Measurements from ENCODE around the gene KCNJ11.
A peak's percentile ranks its signal among the peaks of the same experiment; 100 is the strongest.

KCNJ11 gene

DNA sequence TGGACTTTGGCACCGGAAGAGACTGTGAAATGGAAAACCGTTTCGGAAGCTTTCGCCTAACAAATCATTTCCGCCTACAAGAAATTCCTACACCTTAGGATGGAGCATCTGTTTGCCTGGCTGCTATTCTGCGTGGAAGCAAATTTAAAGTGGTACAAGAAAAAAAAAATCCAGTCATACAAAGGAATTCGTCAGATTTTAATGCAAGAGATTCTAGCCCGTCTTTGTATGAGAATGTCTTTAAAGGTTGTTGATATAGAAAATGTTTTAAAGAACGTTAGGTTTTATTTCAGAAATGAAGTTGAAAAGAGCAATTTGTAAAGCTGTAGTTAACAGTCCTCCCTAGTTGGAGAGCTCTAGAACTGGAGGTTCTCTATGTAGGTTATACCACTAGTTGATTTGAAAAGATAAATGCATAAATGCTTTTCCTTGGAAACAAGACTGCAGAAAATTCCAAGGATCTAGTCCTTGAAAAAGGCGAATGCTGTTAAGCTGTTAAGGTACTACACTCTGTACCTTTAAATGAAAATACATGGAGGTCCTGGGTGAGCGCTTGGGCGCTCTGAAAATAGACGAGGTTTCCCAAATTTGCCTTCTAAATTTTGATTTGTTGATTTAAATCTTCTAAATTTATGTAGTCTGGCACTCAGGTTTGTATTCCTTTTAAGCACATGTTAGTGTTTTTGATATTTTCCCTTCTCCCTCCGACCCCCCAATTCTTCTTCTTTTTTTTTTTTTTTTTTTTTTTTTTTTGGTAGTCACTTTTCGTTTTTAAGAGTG is 34.4 kb downstream of the KCNJ11 start:
- in situ Hi-C loops (cut with MboI; ENCODE audit: low pct_unique_long_range_greater_than_20kb, low sequenced_read_pairs, unreplicated experiment) = no loop called here
- TF ChIP-seq, protein P1, sequence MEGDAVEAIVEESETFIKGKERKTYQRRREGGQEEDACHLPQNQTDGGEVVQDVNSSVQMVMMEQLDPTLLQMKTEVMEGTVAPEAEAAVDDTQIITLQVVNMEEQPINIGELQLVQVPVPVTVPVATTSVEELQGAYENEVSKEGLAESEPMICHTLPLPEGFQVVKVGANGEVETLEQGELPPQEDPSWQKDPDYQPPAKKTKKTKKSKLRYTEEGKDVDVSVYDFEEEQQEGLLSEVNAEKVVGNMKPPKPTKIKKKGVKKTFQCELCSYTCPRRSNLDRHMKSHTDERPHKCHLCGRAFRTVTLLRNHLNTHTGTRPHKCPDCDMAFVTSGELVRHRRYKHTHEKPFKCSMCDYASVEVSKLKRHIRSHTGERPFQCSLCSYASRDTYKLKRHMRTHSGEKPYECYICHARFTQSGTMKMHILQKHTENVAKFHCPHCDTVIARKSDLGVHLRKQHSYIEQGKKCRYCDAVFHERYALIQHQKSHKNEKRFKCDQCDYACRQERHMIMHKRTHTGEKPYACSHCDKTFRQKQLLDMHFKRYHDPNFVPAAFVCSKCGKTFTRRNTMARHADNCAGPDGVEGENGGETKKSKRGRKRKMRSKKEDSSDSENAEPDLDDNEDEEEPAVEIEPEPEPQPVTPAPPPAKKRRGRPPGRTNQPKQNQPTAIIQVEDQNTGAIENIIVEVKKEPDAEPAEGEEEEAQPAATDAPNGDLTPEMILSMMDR (IDR thresholded peaks at IDR 0.05; ENCODE audit: extremely low read depth, insufficient read depth, missing control alignments) = peak; percentile 0
- peak; percentile 24 for DNase-seq (ENCODE audit: low spot score)

DNA sequence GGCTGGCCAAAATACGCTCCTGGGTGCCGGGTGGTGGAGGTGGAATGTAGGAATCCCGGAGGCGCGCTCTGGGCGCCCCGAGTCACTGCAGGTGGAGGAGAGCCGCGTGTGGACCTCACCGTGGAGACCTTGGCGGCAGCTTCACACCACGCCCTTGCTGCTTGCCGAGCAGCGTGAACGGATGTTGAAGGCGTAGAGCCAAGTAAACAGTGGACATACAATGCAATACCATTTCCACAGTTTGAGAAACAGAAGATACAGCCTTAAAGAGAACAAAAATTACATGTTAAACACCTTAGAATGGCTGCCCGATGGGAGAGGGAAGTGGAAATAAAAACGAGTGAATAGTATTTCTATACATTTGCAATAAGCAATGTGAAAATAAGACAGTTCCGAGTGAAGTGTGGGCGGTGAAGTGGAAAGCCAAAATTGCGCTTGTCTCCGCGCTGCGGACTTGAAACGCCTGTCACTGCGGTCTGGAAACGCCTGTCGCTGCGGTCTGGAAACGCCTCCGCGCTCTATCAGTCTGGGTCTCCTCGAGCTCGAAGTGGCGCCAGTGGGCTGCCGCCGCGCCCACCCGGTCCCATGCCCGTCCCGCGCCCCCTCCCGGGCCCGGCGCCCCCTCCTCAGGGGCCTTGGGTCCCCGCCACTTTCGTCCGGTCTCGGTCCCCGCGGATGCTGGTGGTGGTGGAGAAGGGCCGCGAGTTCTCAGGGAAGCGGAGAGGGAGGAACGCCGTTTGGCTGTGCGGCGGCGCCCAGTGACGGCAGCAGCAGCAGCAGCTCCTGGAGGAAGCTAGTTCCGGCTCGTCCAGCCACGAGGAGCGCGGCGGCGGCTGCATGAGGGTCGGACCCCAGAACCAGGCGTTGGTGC is 35.3 kb downstream of the KCNJ11 start:
- TF ChIP-seq, protein P1 (IDR thresholded peaks at IDR 0.05; ENCODE audit: extremely low read depth, insufficient read depth, missing control alignments) = peak; percentile 9
- peak; percentile 66 for DNase-seq (ENCODE audit: low spot score)
- in situ Hi-C loops (cut with MboI; ENCODE audit: low pct_unique_long_range_greater_than_20kb, low sequenced_read_pairs, unreplicated experiment) = no loop called here

DNA sequence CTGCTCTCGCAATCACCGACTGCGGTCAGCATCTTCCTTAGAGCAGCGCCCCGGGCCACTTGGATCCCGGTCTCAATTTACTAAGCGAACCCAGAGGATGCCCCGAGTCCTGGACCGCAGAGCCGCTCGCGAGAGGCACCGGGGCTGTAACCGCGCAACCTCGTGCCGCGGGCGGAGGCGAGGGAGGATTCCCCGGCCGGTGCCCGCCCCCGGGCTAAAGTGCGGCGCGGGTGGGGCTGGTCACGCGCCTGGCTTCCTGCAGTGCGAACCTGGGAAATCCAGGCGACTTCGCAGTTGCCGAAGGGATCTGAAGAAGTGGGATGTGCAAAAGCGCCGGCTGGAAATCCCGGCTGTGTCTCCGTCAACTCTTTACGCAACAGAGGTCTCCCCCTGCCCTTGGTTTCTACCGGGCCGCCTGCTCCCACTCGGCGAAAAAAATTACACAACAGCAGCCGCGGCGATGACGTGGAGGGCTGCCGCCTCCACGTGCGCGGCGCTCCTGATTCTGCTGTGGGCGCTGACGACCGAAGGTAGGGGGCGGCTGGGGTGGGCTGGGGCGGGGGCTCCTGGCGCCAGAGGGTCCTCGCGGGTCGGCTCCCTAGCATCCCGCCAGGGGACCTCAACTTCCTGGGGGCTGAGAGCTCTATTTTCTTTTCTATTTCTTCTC is 36.8 kb downstream of the KCNJ11 start, which contains the start of gene NCR3LG1:
TSS of gene NCR3LG1 (plus strand) at position 291 of the 667 bp plus-strand sequence. CDS start at position 461, 170 bp downstream.
- TF ChIP-seq, protein P1 (IDR thresholded peaks at IDR 0.05; ENCODE audit: extremely low read depth, insufficient read depth, missing control alignments) = no peak
- peak; percentile 50 for DNase-seq (ENCODE audit: low spot score)
- in situ Hi-C loops (cut with MboI; ENCODE audit: low pct_unique_long_range_greater_than_20kb, low sequenced_read_pairs, unreplicated experiment) = no loop called here

DNA sequence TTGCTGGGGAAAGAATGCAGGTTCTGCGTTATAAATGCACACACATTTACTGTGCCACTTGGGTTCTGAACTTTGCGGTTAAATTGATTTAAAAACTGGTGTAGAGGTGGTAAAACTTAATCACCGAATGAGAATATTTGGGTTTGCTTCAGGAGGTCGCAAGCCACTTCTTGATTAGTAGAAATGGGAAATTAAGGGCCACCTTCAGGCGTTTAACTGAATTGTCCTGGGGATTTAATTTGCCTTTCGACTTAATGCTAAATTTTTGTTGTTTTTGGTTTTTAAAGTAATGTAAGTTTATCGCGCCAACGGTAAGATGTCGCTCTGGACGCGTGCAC is 37.3 kb downstream of the KCNJ11 start:
- TF ChIP-seq, protein P1 (IDR thresholded peaks at IDR 0.05; ENCODE audit: extremely low read depth, insufficient read depth, missing control alignments) = no peak
- in situ Hi-C loops (cut with MboI; ENCODE audit: low pct_unique_long_range_greater_than_20kb, low sequenced_read_pairs, unreplicated experiment) = no loop called here
- no peak for DNase-seq (ENCODE audit: low spot score)

DNA sequence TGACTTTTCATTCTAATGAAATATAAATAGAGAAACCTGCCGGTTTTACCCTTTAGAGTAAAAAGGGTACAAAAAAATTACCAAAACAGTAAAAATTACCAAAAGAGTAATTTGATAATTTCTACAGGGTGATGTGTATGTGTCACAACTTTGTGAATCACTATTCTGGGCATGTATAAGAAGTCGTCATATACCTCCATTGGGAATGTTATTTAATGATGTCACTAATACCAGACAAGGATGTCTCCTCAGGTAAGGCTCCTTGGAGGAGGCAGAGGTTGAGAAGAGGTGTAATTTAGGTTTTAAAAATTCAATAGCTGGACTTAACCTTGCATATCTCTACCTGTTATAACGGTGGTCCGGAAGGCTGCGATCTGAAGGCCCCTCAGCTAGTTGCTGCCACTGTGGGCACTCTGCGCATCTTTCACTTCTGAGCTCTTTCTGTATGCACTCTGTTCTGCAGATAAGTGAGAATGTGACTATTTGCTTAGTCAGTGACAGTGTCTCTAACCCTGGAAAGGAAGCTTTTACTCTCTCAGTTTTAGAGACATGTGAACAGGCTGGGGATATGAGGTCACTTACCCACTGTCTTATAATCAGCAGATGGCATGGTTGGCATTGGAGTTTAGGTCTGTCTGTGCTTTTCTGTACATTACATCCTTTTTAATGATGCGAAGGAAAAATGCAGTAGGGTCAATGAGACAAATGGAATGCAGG is 37.8 kb downstream of the KCNJ11 start:
- TF ChIP-seq, protein P1 (IDR thresholded peaks at IDR 0.05; ENCODE audit: extremely low read depth, insufficient read depth, missing control alignments) = no peak
- no peak for DNase-seq (ENCODE audit: low spot score)
- in situ Hi-C loops (cut with MboI; ENCODE audit: low pct_unique_long_range_greater_than_20kb, low sequenced_read_pairs, unreplicated experiment) = no loop called here

DNA sequence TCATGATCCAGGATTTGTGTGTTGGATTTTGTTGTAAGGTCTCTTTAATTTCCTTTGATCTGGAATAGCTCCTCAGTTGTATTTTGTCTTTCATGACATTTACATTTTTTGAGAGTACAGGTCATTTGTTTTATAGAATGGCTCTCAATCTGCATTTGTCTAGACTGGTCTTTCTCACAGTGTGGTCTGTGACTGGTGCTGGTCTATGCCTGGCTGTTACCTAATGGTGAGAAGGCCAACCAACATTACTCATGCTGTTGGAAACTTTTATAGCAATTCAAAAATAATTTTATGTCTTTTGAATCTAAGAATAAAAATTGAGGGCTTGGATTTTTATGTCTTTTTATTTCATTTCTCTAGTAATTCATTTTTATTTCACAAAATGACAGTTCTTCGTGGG is 40.8 kb downstream of the KCNJ11 start:
- TF ChIP-seq, protein P1 (IDR thresholded peaks at IDR 0.05; ENCODE audit: extremely low read depth, insufficient read depth, missing control alignments) = no peak
- in situ Hi-C loops (cut with MboI; ENCODE audit: low pct_unique_long_range_greater_than_20kb, low sequenced_read_pairs, unreplicated experiment) = no loop called here
- no peak for DNase-seq (ENCODE audit: low spot score)
